OCI-LY1 (cell line): ENCODE results near the gene PRR36.

ENCODE experiments used
- CTCF ChIP-seq: fragments of 200-600 bp; sonication (generic), shearing (Covaris generic); IDR thresholded peaks from 2 replicates; pipeline ENCODE4 v1.5.1; 2017; ENCODE audit warnings: mild to moderate bottlenecking, antibody characterized with exemption, low read length, moderate library complexity, mixed read lengths
- EZH2 ChIP-seq: fragments of 200-600 bp; sonication (generic), shearing (Covaris generic); IDR thresholded peaks from 2 replicates; pipeline ENCODE4 v1.8.0; 2017; ENCODE audit warnings: borderline replicate concordance, mixed run types, mild to moderate bottlenecking, antibody characterized with exemption, low read length, moderate library complexity, mixed read lengths

DNA sequence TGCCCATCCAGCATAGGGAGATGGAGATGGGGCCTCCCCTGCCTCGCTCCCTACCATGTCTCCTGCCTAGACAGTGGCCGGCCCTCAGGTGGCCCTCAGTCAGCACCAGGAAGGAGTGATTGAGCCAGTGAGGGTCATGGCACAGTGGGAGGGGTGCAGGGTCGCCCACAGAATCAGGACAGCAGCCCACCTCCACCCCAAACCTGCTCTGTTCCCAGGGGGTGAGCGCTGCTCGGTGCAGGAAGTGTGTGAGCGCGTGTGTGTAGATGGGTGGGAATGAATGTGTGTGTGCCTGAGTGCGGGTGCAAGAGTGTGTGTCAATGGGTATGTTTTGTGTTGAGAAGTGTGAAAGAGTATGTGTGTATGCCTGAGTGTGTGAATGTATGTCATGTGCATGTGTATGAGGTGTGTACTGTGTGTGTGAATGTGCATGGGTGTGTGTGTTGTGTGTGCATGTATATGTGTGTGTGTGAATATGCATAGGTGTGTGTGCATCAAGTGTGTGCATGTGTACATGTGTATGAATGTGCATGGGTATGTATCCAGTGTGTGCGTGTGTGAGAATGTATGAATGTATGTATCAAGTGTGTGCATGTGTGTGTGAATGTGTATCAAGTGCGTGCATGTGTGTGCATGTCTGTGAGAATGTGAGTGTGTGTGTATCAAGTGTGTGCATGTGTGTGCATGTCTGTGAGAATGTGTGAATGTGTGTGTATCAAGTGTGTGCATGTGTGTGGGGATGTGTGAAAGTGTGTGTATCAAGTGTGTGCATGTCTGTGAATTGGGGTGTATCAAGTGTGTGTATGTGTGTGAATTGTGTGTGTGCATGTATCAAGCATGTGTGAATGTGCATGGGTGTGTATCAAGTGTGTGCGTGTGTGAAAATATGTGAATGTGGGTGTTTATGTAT is 32.2 kb downstream of the PRR36 start:
- TF ChIP-seq CTCF, result no peak
- no peak for TF ChIP-seq EZH2
